ENCODE results near the gene SHROOM1.

SHROOM1 gene

GRCh38 chr5:132773114-132773513 is 57.3 kb downstream of the SHROOM1 start:
- peaks cover 19% of the 10 kb centered on the region for H3K27me3 ChIP-seq (ENCODE audit: control insufficient read depth, insufficient read depth, low read length, poor library complexity, severe bottlenecking)
- 91 to 95% methylated on average over 5 of the region's 5 CpGs for WGBS, 2 experiments
- no peaks in the 10 kb centered on the region for H3K9me3 ChIP-seq (ENCODE audit: control insufficient read depth, low read length)
- no peak overlapping the region for H3K4me3 ChIP-seq (ENCODE audit: insufficient read depth, low read depth, low read length)
- H3K36me3 ChIP-seq (ENCODE audit: control insufficient read depth, insufficient read depth, low read length), result no peaks in the 10 kb centered on the region
- H3K4me1 ChIP-seq (ENCODE audit: control insufficient read depth, insufficient read depth, low read length), result peaks cover 20% of the 10 kb centered on the region
- no peak overlapping the region for H3K27ac ChIP-seq (ENCODE audit: insufficient read depth, low read depth, low read length, poor library complexity, severe bottlenecking)

- H3K27me3 ChIP-seq (ENCODE audit: control insufficient read depth, insufficient read depth, low read length, poor library complexity, severe bottlenecking), result peaks cover 13% of the 10 kb centered on the region
- H3K9me3 ChIP-seq (ENCODE audit: control insufficient read depth, low read length), result no peaks in the 10 kb centered on the region
- no peak overlapping the region for H3K4me3 ChIP-seq (ENCODE audit: insufficient read depth, low read depth, low read length)
- WGBS, 2 experiments, result 90 to 93% methylated on average over 8 of the region's 8 CpGs
- no peak overlapping the region for H3K27ac ChIP-seq (ENCODE audit: insufficient read depth, low read depth, low read length, poor library complexity, severe bottlenecking)
- H3K4me1 ChIP-seq (ENCODE audit: control insufficient read depth, insufficient read depth, low read length), result peaks cover 17% of the 10 kb centered on the region
- no peaks in the 10 kb centered on the region for H3K36me3 ChIP-seq (ENCODE audit: control insufficient read depth, insufficient read depth, low read length)
Observed at GRCh38 chr5:132772291-132773070, 58.0 kb downstream of the SHROOM1 start.
